ENCODE data around the gene OR10H5. TPM values are rescaled to one million over a fixed set of nuclear protein-coding genes. Genes with fewer than 3 reads are reported as not detected.
"Not testable (repeated sequence)": the region's sequence is repeated elsewhere in the genome, so short reads cannot be mapped to it uniquely, and the experiment has no call there.

OR10H5 gene
- polyA plus RNA-seq, 1 experiment, result not detected

DNA sequence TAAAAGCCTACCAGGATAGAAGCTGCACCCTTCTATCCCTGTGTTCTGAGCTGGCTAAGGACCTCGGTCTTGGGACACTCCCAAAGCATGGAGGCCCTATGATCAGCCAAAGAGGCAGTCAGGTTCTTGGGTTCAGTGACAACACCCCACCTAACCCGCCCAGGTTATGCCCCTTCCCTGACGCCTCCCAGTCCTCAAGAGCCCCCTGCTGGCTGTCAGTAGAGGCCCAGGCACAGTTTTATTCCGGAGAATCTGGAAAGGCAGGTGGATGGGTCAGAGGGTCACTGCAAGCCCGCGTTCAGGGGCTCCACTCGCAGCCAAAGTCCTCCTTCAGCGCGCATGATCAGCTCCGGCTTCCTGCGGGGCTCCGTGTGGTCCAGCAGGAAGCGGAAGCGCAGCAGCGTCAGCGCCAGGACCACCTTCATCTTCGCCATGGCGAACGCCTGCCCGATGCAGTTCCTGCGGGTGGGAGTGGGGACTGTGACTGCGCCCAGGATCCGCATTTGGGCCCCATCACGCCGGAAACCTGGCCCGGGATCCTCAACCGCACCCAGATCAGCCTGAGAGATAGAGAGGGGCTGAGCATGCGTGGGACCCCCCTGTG, 27.4 kb upstream of the OR10H5 start:
- no peak for TF ChIP-seq CTCF (IDR thresholded peaks at IDR 0.05; ENCODE audit: insufficient read depth, low read depth, low read length)
- Histone ChIP-seq H3K27me3 (ENCODE audit: control insufficient read depth, insufficient read depth, low read length) (no peaks in the 10 kb centered on the region), H3K4me3 (ENCODE audit: low read depth, low read length) (no peak overlapping the region), H3K36me3 (ENCODE audit: control insufficient read depth, insufficient read depth, low read length) (no peaks in the 10 kb centered on the region)
- ChIA-PET POLR2A (no interaction called here), CTCF (no interaction called here)
- no peak for DNase-seq (ENCODE audit: low read depth)

GRCh38 chr19:15769586-15769985, 17.9 kb upstream of the OR10H5 start:
- ChIA-PET POLR2A (no interaction called here), CTCF (no interaction called here)
- TF ChIP-seq CTCF (IDR thresholded peaks at IDR 0.05; ENCODE audit: insufficient read depth, low read depth, low read length), result no peak
- Histone ChIP-seq H3K36me3 (ENCODE audit: control insufficient read depth, insufficient read depth, low read length) (no peaks in the 10 kb centered on the region), H3K27me3 (ENCODE audit: control insufficient read depth, insufficient read depth, low read length) (no peaks in the 10 kb centered on the region), H3K4me3 (ENCODE audit: low read depth, low read length) (no peak overlapping the region)
- no peak for DNase-seq (ENCODE audit: low read depth)

- POLR2A ChIA-PET; H3K27me3 ChIP-seq (ENCODE audit: control insufficient read depth, insufficient read depth, low read length); CTCF ChIA-PET; H3K4me3 ChIP-seq (ENCODE audit: low read depth, low read length); DNase-seq (ENCODE audit: low read depth); H3K36me3 ChIP-seq (ENCODE audit: control insufficient read depth, insufficient read depth, low read length): not testable (repeated sequence)
Measured at GRCh38 chr19:15774159-15774558, 13.3 kb upstream of the OR10H5 start.

- H3K36me3 ChIP-seq (ENCODE audit: control insufficient read depth, insufficient read depth, low read length), result no peaks in the 10 kb centered on the region
- ChIA-PET POLR2A (no interaction called here), CTCF (no interaction called here)
- no peaks in the 10 kb centered on the region for H3K27me3 ChIP-seq (ENCODE audit: control insufficient read depth, insufficient read depth, low read length)
- TF ChIP-seq CTCF (IDR thresholded peaks at IDR 0.05; ENCODE audit: insufficient read depth, low read depth, low read length), result no peak
- H3K4me3 ChIP-seq (ENCODE audit: low read depth, low read length), result no peak overlapping the region
- DNase-seq (ENCODE audit: low read depth), result no peak
Measured at GRCh38 chr19:15775249-15775648, 12.2 kb upstream of the OR10H5 start.

- DNase-seq (ENCODE audit: low read depth), result no peak
- Histone ChIP-seq H3K27me3 (ENCODE audit: control insufficient read depth, insufficient read depth, low read length) (no peaks in the 10 kb centered on the region), H3K4me3 (ENCODE audit: low read depth, low read length) (no peak overlapping the region), H3K36me3 (ENCODE audit: control insufficient read depth, insufficient read depth, low read length) (no peaks in the 10 kb centered on the region)
- no peak for TF ChIP-seq CTCF (IDR thresholded peaks at IDR 0.05; ENCODE audit: insufficient read depth, low read depth, low read length)
- POLR2A ChIA-PET, result no interaction called here
- CTCF ChIA-PET, result no interaction called here
Measured at GRCh38 chr19:15776264-15776663, 11.2 kb upstream of the OR10H5 start.

Measured in BJ (cell line).